PC-9 (cell line): ENCODE results near the gene THSD7B. TPM values are rescaled to one million over a fixed set of nuclear protein-coding genes. Genes with fewer than 3 reads are reported as not detected.

Experiments
- BruUV-seq: library from RNA; stranded (reverse); fragments of 400-500 nt; replicated peaks from 2 replicates; lab custom pipeline; 2021; lab: Mats Ljungman, UMichigan
- CTCF ChIA-PET: fragments of 300-600 bp; sonication (Branson Sonifier 250); formaldehyde crosslinking; loops from one replicate; lab custom pipeline; 2022; ENCODE audit warnings: antibody characterized with exemption; lab: Charles Lee
- POLR2A ChIA-PET: fragments of 300-600 bp; sonication (Branson Sonifier 250); formaldehyde crosslinking; loops from one replicate; lab custom pipeline; 2022; ENCODE audit warnings: antibody characterized with exemption; ENCODE audit not compliant: unreplicated experiment; lab: Charles Lee
- DNase-seq, 2 experiments: peaks; one replicate each; pipeline versions ENCODE4 v3.0.0 to v3.0.0-alpha.2; 2015 to 2022; ENCODE audit warnings: mixed read lengths in 1 of 2
- H2AFZ ChIP-seq: fragments of 200-600 bp; sonication (generic); 2 replicates; pipeline ENCODE4 v1.8.1; 2017; ENCODE audit warnings: antibody characterized with exemption
- H3F3A ChIP-seq: fragments of 200-600 bp; sonication (generic); 2 replicates; pipeline ENCODE4 v1.8.1; 2017; ENCODE audit warnings: antibody characterized with exemption, mild to moderate bottlenecking, low read depth; ENCODE audit not compliant: insufficient read depth
- H3K27ac ChIP-seq: fragments of 200-600 bp; sonication (generic); 2 replicates; pipeline ENCODE4 v1.6.1; 2016; ENCODE audit warnings: mixed run types
- H3K27me3 ChIP-seq: fragments of 200-600 bp; sonication (generic); 2 replicates; pipeline ENCODE4 v1.6.1; 2016; ENCODE audit warnings: low read depth, mixed run types; ENCODE audit not compliant: insufficient read depth
- H3K36me3 ChIP-seq: fragments of 200-600 bp; sonication (generic); 2 replicates; pipeline ENCODE4 v1.6.1; 2016; ENCODE audit warnings: low read depth, mixed run types
- H3K4me1 ChIP-seq: fragments of 200-600 bp; sonication (generic); replicated peaks from 2 replicates; pipeline ENCODE4 v1.6.1; 2016; ENCODE audit warnings: mixed run types; ENCODE audit not compliant: insufficient read depth
- H3K4me2 ChIP-seq: fragments of 200-600 bp; sonication (generic); 2 replicates; pipeline ENCODE4 v1.6.1; 2017; ENCODE audit warnings: mixed run types
- H3K4me3 ChIP-seq: fragments of 200-600 bp; sonication (generic); 2 replicates; pipeline ENCODE4 v1.6.1; 2016; ENCODE audit warnings: mixed run types
- H3K79me2 ChIP-seq: fragments of 200-600 bp; sonication (generic); 2 replicates; pipeline ENCODE4 v1.6.1; 2017; ENCODE audit warnings: low read depth, mixed run types
- H3K9me2 ChIP-seq: fragments of 200-600 bp; sonication (generic); 2 replicates; pipeline ENCODE4 v1.8.1; 2017; ENCODE audit warnings: mild to moderate bottlenecking; ENCODE audit not compliant: insufficient read depth
- H3K9me3 ChIP-seq: fragments of 200-600 bp; sonication (generic); 2 replicates; pipeline ENCODE4 v1.8.1; 2016; ENCODE audit warnings: low read depth; ENCODE audit not compliant: insufficient read depth
- H4K20me1 ChIP-seq: fragments of 200-600 bp; sonication (generic); 2 replicates; pipeline ENCODE4 v1.8.1; 2017; ENCODE audit not compliant: insufficient read depth
- EZH2 ChIP-seq: fragments of 200-600 bp; sonication (generic); IDR thresholded peaks from 2 replicates; pipeline ENCODE4 v1.8.0; 2017; ENCODE audit warnings: antibody characterized with exemption, low read depth
- intact Hi-C: fragments of 100-400 bp; cut with micrococcal nuclease; formaldehyde crosslinking; loops from one replicate; pipeline ENCODE4 v1.10.0; 2022; ENCODE audit not compliant: unreplicated experiment
- total RNA-seq: library from RNA; stranded (reverse); gene quantifications from 2 replicates; pipeline ENCODE4 v1.2.3, GENCODE V29; 2021
- TF ChIP-seq, protein P1 (sequence below): fragments of 200-600 bp; sonication (generic); conservative IDR thresholded peaks from 2 replicates; pipeline ENCODE4 v1.6.1; 2017; ENCODE audit warnings: mixed run types, antibody characterized with exemption, mild to moderate bottlenecking, moderate library complexity

Gene THSD7B
- total RNA-seq, 1 experiment from 2014 or later = not detected

DNA sequence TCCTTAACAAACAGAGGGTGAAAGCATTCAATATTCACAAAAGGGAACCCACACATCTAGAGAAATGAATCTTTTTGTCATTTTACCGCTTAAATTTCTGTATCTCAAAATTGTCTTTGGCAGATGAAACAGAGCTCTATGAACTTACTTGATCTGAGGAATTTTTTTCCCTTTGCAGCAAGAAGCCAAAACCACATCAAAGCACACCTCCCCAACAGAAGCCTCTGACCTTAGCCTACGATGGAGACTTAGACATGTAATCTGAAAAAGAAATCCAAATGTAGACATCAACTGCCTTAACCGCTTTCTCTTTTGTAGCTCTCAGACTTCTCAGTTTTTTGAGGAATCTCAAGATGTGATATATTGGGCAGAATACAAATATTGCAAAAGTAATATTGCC is 911.0 kb downstream of the THSD7B start:
- H3K27ac ChIP-seq = no peak overlapping the region
- intact Hi-C loops = no loop called here
- TF ChIP-seq, protein P1, sequence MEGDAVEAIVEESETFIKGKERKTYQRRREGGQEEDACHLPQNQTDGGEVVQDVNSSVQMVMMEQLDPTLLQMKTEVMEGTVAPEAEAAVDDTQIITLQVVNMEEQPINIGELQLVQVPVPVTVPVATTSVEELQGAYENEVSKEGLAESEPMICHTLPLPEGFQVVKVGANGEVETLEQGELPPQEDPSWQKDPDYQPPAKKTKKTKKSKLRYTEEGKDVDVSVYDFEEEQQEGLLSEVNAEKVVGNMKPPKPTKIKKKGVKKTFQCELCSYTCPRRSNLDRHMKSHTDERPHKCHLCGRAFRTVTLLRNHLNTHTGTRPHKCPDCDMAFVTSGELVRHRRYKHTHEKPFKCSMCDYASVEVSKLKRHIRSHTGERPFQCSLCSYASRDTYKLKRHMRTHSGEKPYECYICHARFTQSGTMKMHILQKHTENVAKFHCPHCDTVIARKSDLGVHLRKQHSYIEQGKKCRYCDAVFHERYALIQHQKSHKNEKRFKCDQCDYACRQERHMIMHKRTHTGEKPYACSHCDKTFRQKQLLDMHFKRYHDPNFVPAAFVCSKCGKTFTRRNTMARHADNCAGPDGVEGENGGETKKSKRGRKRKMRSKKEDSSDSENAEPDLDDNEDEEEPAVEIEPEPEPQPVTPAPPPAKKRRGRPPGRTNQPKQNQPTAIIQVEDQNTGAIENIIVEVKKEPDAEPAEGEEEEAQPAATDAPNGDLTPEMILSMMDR = no peak
- no peak for TF ChIP-seq EZH2
- no peak for DNase-seq
- no TSS peak for BruUV-seq
- no peak overlapping the region for H3K4me2 ChIP-seq
- no peaks in the 10 kb centered on the region for H3K36me3 ChIP-seq
- H3F3A ChIP-seq = no peaks in the 10 kb centered on the region
- H3K79me2 ChIP-seq = no peaks in the 10 kb centered on the region
- ChIA-PET CTCF (no interaction called here), POLR2A (no interaction called here)
- no peaks in the 10 kb centered on the region for H3K9me2 ChIP-seq
- no peaks in the 10 kb centered on the region for H3K4me1 ChIP-seq
- no peak overlapping the region for H2AFZ ChIP-seq
- H3K9me3 ChIP-seq = no peaks in the 10 kb centered on the region
- no peaks in the 10 kb centered on the region for H4K20me1 ChIP-seq
- no peak overlapping the region for H3K4me3 ChIP-seq
- H3K27me3 ChIP-seq = no peaks in the 10 kb centered on the region

DNA sequence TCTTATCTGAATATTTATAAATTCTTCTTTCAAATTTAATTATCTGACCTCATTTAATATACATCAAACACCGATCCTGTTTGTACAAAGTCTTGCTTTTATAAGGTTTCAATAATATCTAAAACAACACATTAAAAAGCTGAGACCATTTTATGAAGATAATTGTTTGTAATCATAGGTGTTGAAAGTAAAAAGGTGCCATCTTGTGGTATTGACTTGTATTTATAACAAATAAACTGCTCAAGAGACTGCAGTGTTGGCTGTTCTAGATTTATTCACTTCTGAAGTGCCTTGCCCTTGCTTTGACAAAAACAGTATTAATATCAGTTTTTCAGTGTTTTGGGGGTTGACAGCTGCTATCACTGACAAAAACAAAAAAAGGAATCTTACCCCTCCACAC is 912.1 kb downstream of the THSD7B start:
- DNase-seq = no peak
- H3K4me2 ChIP-seq = no peak overlapping the region
- H3K36me3 ChIP-seq = no peaks in the 10 kb centered on the region
- H2AFZ ChIP-seq = no peak overlapping the region
- no peaks in the 10 kb centered on the region for H3K27me3 ChIP-seq
- H3F3A ChIP-seq = no peaks in the 10 kb centered on the region
- BruUV-seq = no TSS peak
- no peaks in the 10 kb centered on the region for H3K9me2 ChIP-seq
- no peaks in the 10 kb centered on the region for H3K9me3 ChIP-seq
- no peaks in the 10 kb centered on the region for H3K4me1 ChIP-seq
- H3K79me2 ChIP-seq = no peaks in the 10 kb centered on the region
- no peak overlapping the region for H3K4me3 ChIP-seq
- ChIA-PET POLR2A (no interaction called here), CTCF (no interaction called here)
- intact Hi-C loops = no loop called here
- no peaks in the 10 kb centered on the region for H4K20me1 ChIP-seq
- H3K27ac ChIP-seq = no peak overlapping the region
- TF ChIP-seq, protein P1 = no peak; the same call in 1 of the 2 replicates
- TF ChIP-seq EZH2 = no peak

DNA sequence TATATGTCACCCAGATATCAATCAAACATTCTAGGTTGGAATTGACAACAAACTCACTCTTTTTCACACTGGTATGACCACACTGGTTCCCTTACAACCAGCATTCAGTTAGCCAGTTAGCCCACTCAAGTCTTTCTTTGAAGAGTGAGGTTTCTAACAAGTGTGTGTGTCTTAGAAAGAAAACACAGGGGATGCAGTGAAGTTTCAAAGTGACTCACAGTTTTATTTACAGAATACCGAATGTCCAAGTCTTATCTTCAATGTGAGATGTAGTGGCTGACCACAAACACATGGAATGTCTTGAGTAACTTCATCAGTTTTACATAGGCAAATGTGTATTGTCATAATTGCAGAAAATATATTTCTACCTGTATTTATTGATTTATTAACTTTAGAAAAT is 924.2 kb downstream of the THSD7B start:
- Histone ChIP-seq H4K20me1 (no peaks in the 10 kb centered on the region), H2AFZ (no peak overlapping the region), H3K4me1 (no peaks in the 10 kb centered on the region), H3K36me3 (no peaks in the 10 kb centered on the region), H3K4me2 (no peak overlapping the region), H3K9me3 (peaks cover 4% of the 10 kb centered on the region; the same call in 1 of the 2 replicates), H3K27ac (no peak overlapping the region), H3F3A (no peaks in the 10 kb centered on the region), H3K79me2 (no peaks in the 10 kb centered on the region), H3K9me2 (no peaks in the 10 kb centered on the region), H3K27me3 (no peaks in the 10 kb centered on the region; the same call in 1 of the 2 replicates), H3K4me3 (no peak overlapping the region)
- no TSS peak for BruUV-seq
- CTCF ChIA-PET = no interaction called here
- no peak for DNase-seq
- TF ChIP-seq, protein P1 = no peak
- no peak for TF ChIP-seq EZH2
- POLR2A ChIA-PET = no interaction called here
- intact Hi-C loops = no loop called here
